Breast epithelium (tissue), 4 donors: ENCODE measurements around the gene KCNIP4. TPM values are rescaled to one million over a fixed set of nuclear protein-coding genes. Genes with fewer than 3 reads are reported as not detected.

Experiments used
- DNase-seq, 2 donors: peaks; one replicate each; pipeline ENCODE4 v3.0.0-alpha.2; 2019; ENCODE audit warnings: low spot score in 2 of 2
- H3K27ac ChIP-seq, 2 donors: fragments of 200-600 bp; sonication (generic) in 1 of 2; one replicate each; pipeline ENCODE4 v1.5.1; 2016 to 2019; ENCODE audit warnings: mild to moderate bottlenecking in 1 of 2
- H3K27me3 ChIP-seq, 2 donors: fragments of 200-600 bp; sonication (generic) in 1 of 2; one replicate each; pipeline versions ENCODE4 v1.5.1 to v1.6.0; 2017 to 2019; ENCODE audit warnings: control low read depth in 1 of 2, mild to moderate bottlenecking in 1 of 2
- H3K36me3 ChIP-seq: fragments of 200-600 bp; one replicate; pipeline ENCODE4 v1.5.1; 2019
- H3K4me1 ChIP-seq, 2 donors: fragments of 200-600 bp; sonication (generic); one replicate each; pipeline ENCODE4 v1.5.1; 2016 to 2019; ENCODE audit warnings: control low read depth in 1 of 2
- H3K4me3 ChIP-seq, 3 donors: fragments of 200-600 bp; sonication (generic); 1 replicate in 2 of 3; 2 replicates in 1 of 3; pipeline ENCODE4 v1.5.1; 2016 to 2019; ENCODE audit warnings: mild to moderate bottlenecking in 3 of 3, moderate library complexity in 2 of 3
- H3K9me3 ChIP-seq, 2 donors: fragments of 200-600 bp; sonication (generic) in 1 of 2; one replicate each; pipeline ENCODE4 v1.5.1; 2016 to 2019; ENCODE audit warnings: control low read depth in 1 of 2
- POLR2A ChIP-seq: fragments of 450-650 bp; IDR thresholded peaks from one replicate; pipeline ENCODE4 v1.6.1; 2016; ENCODE audit warnings: antibody characterized with exemption, mild to moderate bottlenecking, moderate library complexity
- POLR2AphosphoS5 ChIP-seq, 3 donors: sonication (generic); formaldehyde crosslinking; IDR thresholded peaks; one replicate each; pipeline ENCODE4 v1.6.1; 2017; ENCODE audit warnings: antibody characterized with exemption in 3 of 3
- intact Hi-C: fragments of 100-400 bp; cut with DNase I; formaldehyde crosslinking; loops from one replicate; pipeline ENCODE4 v1.15.1; 2023; ENCODE audit warnings: low total_unique reads
- total RNA-seq, 3 donors: library from RNA; depleted of rRNA; stranded (reverse); fragments of >200 nt; gene quantifications; one replicate each; pipeline ENCODE4 v1.1.0, GENCODE V29; 2016
- TF ChIP-seq, protein P1 (sequence below), 3 donors: fragments of 450-650 bp; IDR thresholded peaks; one replicate each; pipeline ENCODE4 v1.5.1; 2016 to 2017; ENCODE audit warnings: antibody characterized with exemption in 3 of 3, mild to moderate bottlenecking in 3 of 3, moderate library complexity in 3 of 3

KCNIP4 gene
- total RNA-seq, 3 donors from 2014 or later, result 0.44 to 0.66 TPM; not detected in 1

DNA sequence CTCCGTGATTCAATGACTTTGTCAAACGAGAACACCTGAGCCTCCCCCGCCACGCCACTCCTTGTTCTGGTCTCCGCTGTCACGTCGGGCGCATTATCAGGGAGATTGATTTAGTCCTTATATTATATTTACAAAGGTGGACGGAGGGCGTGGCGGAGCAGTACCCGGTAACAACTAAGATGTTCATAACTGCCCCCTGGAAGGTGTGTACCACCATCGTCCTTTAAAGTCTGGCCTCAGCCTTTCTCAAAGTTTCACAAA, 964.1 kb downstream of the KCNIP4 start:
- Histone ChIP-seq H3K36me3 (no peaks in the 10 kb centered on the region), H3K27me3 (peaks cover 0 to 12% of the 10 kb centered on the region in 2 donors), H3K9me3 (no peaks in the 10 kb centered on the region), H3K27ac (no peak overlapping the region), H3K4me3 (peak overlapping the region in 1 of 3 donors; percentile 11), H3K4me1 (no peaks in the 10 kb centered on the region)
- no peak for TF ChIP-seq POLR2AphosphoS5 (IDR thresholded peaks at IDR 0.05)
- no peak for TF ChIP-seq POLR2A
- TF ChIP-seq, protein P1, sequence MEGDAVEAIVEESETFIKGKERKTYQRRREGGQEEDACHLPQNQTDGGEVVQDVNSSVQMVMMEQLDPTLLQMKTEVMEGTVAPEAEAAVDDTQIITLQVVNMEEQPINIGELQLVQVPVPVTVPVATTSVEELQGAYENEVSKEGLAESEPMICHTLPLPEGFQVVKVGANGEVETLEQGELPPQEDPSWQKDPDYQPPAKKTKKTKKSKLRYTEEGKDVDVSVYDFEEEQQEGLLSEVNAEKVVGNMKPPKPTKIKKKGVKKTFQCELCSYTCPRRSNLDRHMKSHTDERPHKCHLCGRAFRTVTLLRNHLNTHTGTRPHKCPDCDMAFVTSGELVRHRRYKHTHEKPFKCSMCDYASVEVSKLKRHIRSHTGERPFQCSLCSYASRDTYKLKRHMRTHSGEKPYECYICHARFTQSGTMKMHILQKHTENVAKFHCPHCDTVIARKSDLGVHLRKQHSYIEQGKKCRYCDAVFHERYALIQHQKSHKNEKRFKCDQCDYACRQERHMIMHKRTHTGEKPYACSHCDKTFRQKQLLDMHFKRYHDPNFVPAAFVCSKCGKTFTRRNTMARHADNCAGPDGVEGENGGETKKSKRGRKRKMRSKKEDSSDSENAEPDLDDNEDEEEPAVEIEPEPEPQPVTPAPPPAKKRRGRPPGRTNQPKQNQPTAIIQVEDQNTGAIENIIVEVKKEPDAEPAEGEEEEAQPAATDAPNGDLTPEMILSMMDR (IDR thresholded peaks at IDR 0.05), result no peak
- no peak for DNase-seq
- intact Hi-C loops, result no loop called here

DNA sequence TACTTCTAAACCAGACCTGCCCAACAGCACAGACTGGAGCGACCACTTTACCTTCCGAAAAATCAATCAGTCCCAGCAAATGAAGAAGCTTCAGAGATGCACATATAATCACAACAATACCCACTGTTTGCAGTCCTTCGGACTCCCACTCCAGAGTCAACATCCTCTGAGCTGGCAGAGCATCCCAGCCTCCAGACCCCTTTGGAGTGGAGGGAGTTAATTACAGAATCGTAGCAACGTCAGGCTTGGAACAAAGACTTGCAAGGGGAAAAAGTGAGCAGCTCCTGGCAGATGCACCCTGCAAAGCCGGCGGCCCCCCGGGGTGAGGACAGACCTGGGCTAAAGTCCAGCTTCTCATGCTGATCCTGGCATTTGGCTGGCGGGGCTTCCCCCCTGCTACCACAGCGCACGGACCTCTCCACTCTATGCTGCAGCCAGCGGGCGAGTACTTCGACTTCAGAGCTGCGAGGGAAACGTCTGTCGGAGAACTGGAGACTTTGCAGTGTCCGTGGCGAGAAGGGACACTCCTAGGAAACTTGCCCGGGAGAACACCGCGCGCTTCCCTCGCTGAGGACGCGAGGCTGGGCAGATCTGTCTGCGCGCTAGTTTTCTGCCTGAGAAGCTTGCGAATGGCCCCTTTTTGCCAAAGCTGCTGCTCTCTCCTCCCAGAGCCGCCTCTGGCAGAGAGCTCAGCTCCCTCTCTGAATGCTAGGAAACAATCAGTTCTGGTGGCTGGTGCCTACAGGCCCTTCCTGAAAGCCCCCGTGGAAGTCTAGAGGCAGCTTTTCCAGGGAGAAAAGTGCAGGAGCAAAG, 964.6 kb downstream of the KCNIP4 start:
- no peaks in the 10 kb centered on the region for H3K36me3 ChIP-seq
- H3K4me1 ChIP-seq, result no peaks in the 10 kb centered on the region
- intact Hi-C loops, result no loop called here
- peaks cover 0 to 12% of the 10 kb centered on the region in 2 donors for H3K27me3 ChIP-seq
- no peak overlapping the region for H3K27ac ChIP-seq
- no peaks in the 10 kb centered on the region for H3K9me3 ChIP-seq
- TF ChIP-seq POLR2AphosphoS5 (IDR thresholded peaks at IDR 0.05), result no peak
- no peak for TF ChIP-seq POLR2A
- TF ChIP-seq, protein P1 (IDR thresholded peaks at IDR 0.05), result no peak
- peak overlapping the region in 2 of 3 donors; percentile 11 to 30 for H3K4me3 ChIP-seq
- DNase-seq, result no peak

DNA sequence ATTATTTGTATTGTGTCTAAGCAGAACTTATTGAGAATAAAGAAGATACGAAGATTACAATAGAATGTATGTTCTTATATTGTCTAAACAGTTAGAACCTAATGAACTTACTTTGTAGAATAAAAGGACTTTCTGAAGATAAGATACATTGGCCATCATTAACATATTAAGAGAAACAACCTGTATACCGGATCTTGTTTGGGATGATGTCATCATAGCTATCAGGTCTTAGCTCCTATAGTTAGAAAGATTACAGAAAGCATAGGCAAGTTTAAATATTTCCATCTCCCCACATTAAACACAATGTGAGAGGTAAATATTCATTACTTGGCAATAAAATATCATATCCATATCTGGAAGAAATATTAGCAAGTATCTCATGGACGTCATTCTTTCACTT, 966.0 kb downstream of the KCNIP4 start:
- Histone ChIP-seq H3K27ac (no peak overlapping the region), H3K4me3 (no peak overlapping the region), H3K9me3 (no peaks in the 10 kb centered on the region), H3K36me3 (no peaks in the 10 kb centered on the region), H3K27me3 (peaks cover 0 to 12% of the 10 kb centered on the region in 2 donors), H3K4me1 (no peaks in the 10 kb centered on the region)
- no peak for TF ChIP-seq POLR2A
- TF ChIP-seq, protein P1 (IDR thresholded peaks at IDR 0.05), result no peak
- no peak for TF ChIP-seq POLR2AphosphoS5 (IDR thresholded peaks at IDR 0.05)
- DNase-seq, result no peak
- intact Hi-C loops, result no loop called here

DNA sequence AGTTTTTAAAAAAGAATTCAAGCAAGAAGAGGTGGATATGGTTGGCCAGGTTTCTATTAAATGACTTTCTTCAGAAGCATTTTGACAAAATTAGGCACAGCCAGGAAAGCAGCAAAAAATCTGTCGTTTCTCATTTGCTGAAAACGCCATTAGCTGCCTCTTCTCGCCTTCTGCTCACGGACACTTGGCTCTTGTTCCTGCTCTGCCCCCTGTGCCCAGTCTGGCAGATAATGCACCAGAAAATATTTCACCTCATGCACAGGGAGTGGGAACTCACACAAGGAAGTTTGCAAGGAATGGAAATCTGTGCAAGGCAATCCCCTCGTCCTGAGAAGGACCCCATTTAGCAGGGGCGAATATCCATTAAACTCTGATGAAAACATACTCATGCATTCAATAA, 988.3 kb downstream of the KCNIP4 start:
- intact Hi-C loops, result no loop called here
- no peak for DNase-seq
- Histone ChIP-seq H3K9me3 (no peaks in the 10 kb centered on the region), H3K4me1 (no peaks in the 10 kb centered on the region), H3K4me3 (no peak overlapping the region), H3K36me3 (no peaks in the 10 kb centered on the region), H3K27me3 (no peaks in the 10 kb centered on the region), H3K27ac (no peak overlapping the region)
- TF ChIP-seq POLR2A (no peak), POLR2AphosphoS5 (IDR thresholded peaks at IDR 0.05) (no peak)
- TF ChIP-seq, protein P1 (IDR thresholded peaks at IDR 0.05), result no peak

DNA sequence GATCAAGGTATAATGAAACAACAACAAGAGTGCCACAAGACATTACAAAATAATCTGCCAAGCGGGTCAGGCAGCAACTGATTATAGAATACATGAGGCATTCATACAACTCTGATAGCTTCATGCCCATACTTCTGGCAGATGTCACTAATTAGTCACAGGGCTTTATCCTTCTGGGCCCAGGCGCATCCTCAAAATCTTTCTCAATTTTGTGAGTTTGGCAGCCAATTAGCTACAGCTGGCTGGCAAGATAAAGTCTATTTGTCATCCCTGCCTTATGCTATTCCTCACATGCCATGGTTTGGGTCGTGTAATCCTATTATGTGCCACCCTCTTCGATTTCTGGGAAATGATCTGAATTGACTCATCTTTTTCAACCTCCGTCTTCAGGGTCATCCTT, 994.0 kb downstream of the KCNIP4 start:
- no peak for DNase-seq
- Histone ChIP-seq H3K9me3 (no peaks in the 10 kb centered on the region), H3K4me1 (no peaks in the 10 kb centered on the region), H3K4me3 (no peak overlapping the region), H3K27me3 (no peaks in the 10 kb centered on the region), H3K36me3 (no peaks in the 10 kb centered on the region), H3K27ac (no peak overlapping the region)
- no peak for TF ChIP-seq POLR2AphosphoS5 (IDR thresholded peaks at IDR 0.05)
- intact Hi-C loops, result loop anchor here (1.0 kb wide), 1 partner anchor 10 kb away; no protein-coding TSS in a partner anchor
